MCF 10A (cell line): Measurements from ENCODE around the gene ZMAT5. TPM values are rescaled to one million over a fixed set of nuclear protein-coding genes. Genes with fewer than 3 reads are reported as not detected.

Source experiments
- BruUV-seq: library from RNA; stranded (reverse); fragments of 400-500 nt; replicated peaks from 2 replicates; lab custom pipeline; 2021; lab: Mats Ljungman, UMichigan
- CTCF ChIA-PET: fragments of 300-600 bp; sonication (Branson Sonifier 250); formaldehyde crosslinking; extraction: SDS; loops from one replicate; lab custom pipeline; 2021; ENCODE audit warnings: antibody characterized with exemption, inconsistent platforms; lab: Yijun Ruan, JAX
- POLR2A ChIA-PET: fragments of 300-600, 350-650 bp; sonication (Branson Sonifier 250); formaldehyde crosslinking; extraction: SDS; loops from one replicate; lab custom pipeline; 2020; ENCODE audit warnings: antibody characterized with exemption, inconsistent platforms; lab: Yijun Ruan, JAX
- DNase-seq: peaks from one replicate; pipeline ENCODE4 v3.0.0-alpha.2; 2018; ENCODE audit not compliant: unreplicated experiment
- H3K27ac Mint-ChIP-seq: one replicate; pipeline ENCODE4 v1.8.0; 2022; ENCODE audit warnings: mild to moderate bottlenecking, low read depth, mixed read lengths; ENCODE audit not compliant: unreplicated experiment
- H3K27me3 Mint-ChIP-seq: one replicate; pipeline ENCODE4 v1.8.0; 2022; ENCODE audit warnings: mixed read lengths; ENCODE audit not compliant: insufficient read depth, unreplicated experiment
- H3K36me3 Mint-ChIP-seq: one replicate; pipeline ENCODE4 v1.8.0; 2022; ENCODE audit warnings: mild to moderate bottlenecking, moderate library complexity, mixed read lengths; ENCODE audit not compliant: insufficient read depth, unreplicated experiment
- H3K4me1 Mint-ChIP-seq: one replicate; pipeline ENCODE4 v1.8.0; 2022; ENCODE audit warnings: mixed read lengths; ENCODE audit not compliant: insufficient read depth, unreplicated experiment
- H3K4me3 Mint-ChIP-seq: one replicate; pipeline ENCODE4 v1.8.0; 2022; ENCODE audit warnings: mild to moderate bottlenecking, moderate library complexity, mixed read lengths; ENCODE audit not compliant: unreplicated experiment
- H3K9me3 Mint-ChIP-seq: one replicate; pipeline ENCODE4 v1.8.0; 2022; ENCODE audit warnings: mixed read lengths; ENCODE audit not compliant: unreplicated experiment
- intact Hi-C: fragments of 100-400 bp; cut with micrococcal nuclease; formaldehyde crosslinking; loops from 2 replicates; pipeline ENCODE4 v1.14.1; 2022
- total RNA-seq: library from RNA; stranded (reverse); gene quantifications from 2 replicates; pipeline ENCODE4 v1.2.3, GENCODE V29; 2022
- TF ChIP-seq, protein P1 (sequence below): fragments of 200-600 bp; IDR thresholded peaks from one replicate; pipeline ENCODE4 v1.8.0; 2022; ENCODE audit warnings: antibody characterized with exemption, mild to moderate bottlenecking; ENCODE audit not compliant: unreplicated experiment

The ZMAT5 gene
- total RNA-seq, 1 experiment from 2014 or later, result 19.0 TPM

- H3K9me3 Mint-ChIP-seq, result no peaks in the 10 kb centered on the region
- no peak overlapping the region for H3K4me3 Mint-ChIP-seq
- ChIA-PET CTCF (interaction anchor here (0.6 to 1.0 kb wide), 3 partner anchors 111 to 414 kb away, joined by 3 to 5 read pairs (median 4); no protein-coding TSS in a partner anchor), POLR2A (interaction anchor here (0.6 to 1.7 kb wide), 3 partner anchors 9 to 135 kb away, joined by 3 to 8 read pairs (median 4); partner anchors contain the start of genes MTMR3, UQCR10 and ZMAT5)
- intact Hi-C loops, result no loop called here
- DNase-seq, result no peak
- H3K36me3 Mint-ChIP-seq, result peaks cover 27% of the 10 kb centered on the region
- no peaks in the 10 kb centered on the region for H3K27me3 Mint-ChIP-seq
- BruUV-seq, result no TSS peak
- TF ChIP-seq, protein P1, sequence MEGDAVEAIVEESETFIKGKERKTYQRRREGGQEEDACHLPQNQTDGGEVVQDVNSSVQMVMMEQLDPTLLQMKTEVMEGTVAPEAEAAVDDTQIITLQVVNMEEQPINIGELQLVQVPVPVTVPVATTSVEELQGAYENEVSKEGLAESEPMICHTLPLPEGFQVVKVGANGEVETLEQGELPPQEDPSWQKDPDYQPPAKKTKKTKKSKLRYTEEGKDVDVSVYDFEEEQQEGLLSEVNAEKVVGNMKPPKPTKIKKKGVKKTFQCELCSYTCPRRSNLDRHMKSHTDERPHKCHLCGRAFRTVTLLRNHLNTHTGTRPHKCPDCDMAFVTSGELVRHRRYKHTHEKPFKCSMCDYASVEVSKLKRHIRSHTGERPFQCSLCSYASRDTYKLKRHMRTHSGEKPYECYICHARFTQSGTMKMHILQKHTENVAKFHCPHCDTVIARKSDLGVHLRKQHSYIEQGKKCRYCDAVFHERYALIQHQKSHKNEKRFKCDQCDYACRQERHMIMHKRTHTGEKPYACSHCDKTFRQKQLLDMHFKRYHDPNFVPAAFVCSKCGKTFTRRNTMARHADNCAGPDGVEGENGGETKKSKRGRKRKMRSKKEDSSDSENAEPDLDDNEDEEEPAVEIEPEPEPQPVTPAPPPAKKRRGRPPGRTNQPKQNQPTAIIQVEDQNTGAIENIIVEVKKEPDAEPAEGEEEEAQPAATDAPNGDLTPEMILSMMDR, result no peak
- peaks cover 19% of the 10 kb centered on the region for H3K4me1 Mint-ChIP-seq
- no peak overlapping the region for H3K27ac Mint-ChIP-seq
Measured at GRCh38 chr22:29747832-29748231, 19.0 kb downstream of the ZMAT5 start.

DNA sequence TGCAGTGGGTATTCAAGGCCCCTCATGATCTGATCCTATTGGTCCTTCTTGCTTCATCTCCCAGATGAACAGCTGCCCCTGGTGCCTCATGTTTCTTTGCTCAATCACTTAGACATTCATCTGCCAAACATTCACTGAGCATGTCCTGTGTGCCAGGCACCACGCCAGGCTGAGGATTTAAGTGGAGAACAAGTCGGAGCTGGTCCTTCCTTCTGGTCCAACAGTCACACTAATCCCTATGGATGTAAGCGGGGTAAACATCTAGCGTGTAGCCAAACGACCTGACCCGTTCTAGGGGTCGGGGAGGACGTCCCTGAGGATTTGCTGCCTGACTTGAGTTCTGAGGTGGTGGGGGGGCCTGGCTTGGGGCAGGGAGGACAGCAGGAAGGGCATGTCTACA is 21.9 kb downstream of the ZMAT5 start:
- Mint-ChIP-seq H3K4me1 (peaks cover 19% of the 10 kb centered on the region), H3K27me3 (no peaks in the 10 kb centered on the region), H3K9me3 (no peaks in the 10 kb centered on the region), H3K4me3 (peak overlapping the region; percentile 21), H3K27ac (peak overlapping the region; percentile 81), H3K36me3 (peaks cover 19% of the 10 kb centered on the region)
- ChIA-PET POLR2A (interaction anchor here (0.6 to 2.0 kb wide), 11 partner anchors 13 to 1059 kb away, joined by 3 to 16 read pairs (median 3); partner anchors contain the start of genes THOC5, UQCR10 and ZMAT5), CTCF (interaction anchor here (0.6 to 1.7 kb wide), 3 partner anchors 14 to 163 kb away, joined by 3 to 5 read pairs (median 3); no protein-coding TSS in a partner anchor)
- TF ChIP-seq, protein P1, result no peak
- intact Hi-C loops, result no loop called here
- peak; percentile 91 for DNase-seq
- no TSS peak for BruUV-seq

DNA sequence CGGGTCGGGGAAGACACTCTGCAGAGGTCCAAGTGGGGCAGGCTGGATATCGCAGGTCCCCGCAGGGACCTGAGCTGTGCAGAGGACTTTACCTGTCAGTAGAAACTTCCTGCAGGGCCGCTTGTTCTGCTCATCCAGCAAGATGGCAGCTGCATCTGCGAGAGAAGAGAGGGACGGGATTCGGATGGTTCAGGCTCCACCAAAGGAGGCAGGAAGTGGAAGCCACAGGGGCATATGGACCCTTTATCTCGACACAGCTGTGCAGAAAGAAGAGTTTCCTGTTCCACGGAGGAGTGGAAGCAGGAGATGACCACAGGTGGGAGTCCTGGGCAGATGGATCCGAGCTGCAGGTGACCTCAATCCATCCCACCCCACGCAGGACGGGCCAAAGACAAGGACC is 24.5 kb downstream of the ZMAT5 start:
- ChIA-PET POLR2A (interaction anchor here (0.6 to 1.4 kb wide), 3 partner anchors 10 to 555 kb away, joined by 3 to 6 read pairs (median 3); no protein-coding TSS in a partner anchor), CTCF (interaction anchor here (0.6 to 1.0 kb wide), 3 partner anchors 254 to 345 kb away, joined by 3 to 4 read pairs (median 3); no protein-coding TSS in a partner anchor)
- peaks cover 22% of the 10 kb centered on the region for H3K36me3 Mint-ChIP-seq
- no peak for DNase-seq
- intact Hi-C loops, result no loop called here
- H3K9me3 Mint-ChIP-seq, result no peaks in the 10 kb centered on the region
- H3K4me3 Mint-ChIP-seq, result no peak overlapping the region
- no TSS peak for BruUV-seq
- TF ChIP-seq, protein P1, result no peak
- H3K27me3 Mint-ChIP-seq, result no peaks in the 10 kb centered on the region
- H3K27ac Mint-ChIP-seq, result no peak overlapping the region
- peaks cover 13% of the 10 kb centered on the region for H3K4me1 Mint-ChIP-seq

GRCh38 chr22:29741926-29742325 is 24.9 kb downstream of the ZMAT5 start:
- no TSS peak for BruUV-seq
- Mint-ChIP-seq H3K27me3 (no peaks in the 10 kb centered on the region), H3K4me1 (peaks cover 13% of the 10 kb centered on the region), H3K9me3 (no peaks in the 10 kb centered on the region), H3K27ac (no peak overlapping the region), H3K36me3 (peaks cover 22% of the 10 kb centered on the region), H3K4me3 (no peak overlapping the region)
- POLR2A ChIA-PET, result interaction anchor here (0.6 to 1.4 kb wide), 3 partner anchors 10 to 556 kb away, joined by 3 to 6 read pairs (median 5); partner anchors contain the start of gene ZMAT5
- no peak for DNase-seq
- TF ChIP-seq, protein P1, result no peak
- intact Hi-C loops, result no loop called here
- CTCF ChIA-PET, result interaction anchor here (0.6 to 0.7 kb wide), 2 partner anchors 255 to 331 kb away, joined by 3 to 4 read pairs; no protein-coding TSS in a partner anchor
